Neuronal stem cell (in vitro differentiated cells): ENCODE measurements around the gene OR56A1.

Source experiments
- DNase-seq: peaks from one replicate; pipeline ENCODE4 v3.0.0-alpha.2; 2013; ENCODE audit warnings: low spot score
- H2AFZ ChIP-seq: one replicate; pipeline ENCODE4 v1.6.1; 2013; ENCODE audit warnings: mild to moderate bottlenecking, low read length, inconsistent platforms
- H2AK5ac ChIP-seq: 2 replicates; pipeline ENCODE4 v1.6.1; 2013; ENCODE audit warnings: low read depth, mild to moderate bottlenecking, inconsistent platforms, low read length, moderate library complexity, mixed read lengths
- H2BK120ac ChIP-seq: 2 replicates; pipeline ENCODE4 v1.6.1; 2013; ENCODE audit warnings: low read depth, mild to moderate bottlenecking, inconsistent platforms, low read length, moderate library complexity, mixed read lengths
- H2BK12ac ChIP-seq: one replicate; pipeline ENCODE4 v1.6.1; 2013; ENCODE audit warnings: low read length, inconsistent platforms
- H2BK15ac ChIP-seq: 2 replicates; pipeline ENCODE4 v1.6.1; 2013; ENCODE audit warnings: mild to moderate bottlenecking, low read length, inconsistent platforms, mixed read lengths
- H2BK5ac ChIP-seq: one replicate; pipeline ENCODE4 v1.6.1; 2013; ENCODE audit warnings: inconsistent platforms, mild to moderate bottlenecking, low read length, moderate library complexity
- H3K14ac ChIP-seq: one replicate; pipeline ENCODE4 v1.6.1; 2013; ENCODE audit warnings: low read length, inconsistent platforms
- H3K18ac ChIP-seq: 2 replicates; pipeline ENCODE4 v1.6.1; 2013; ENCODE audit warnings: low read length, inconsistent platforms
- H3K23ac ChIP-seq: 2 replicates; pipeline ENCODE4 v1.6.1; 2013; ENCODE audit warnings: low read depth, mild to moderate bottlenecking, mixed read lengths, low read length, inconsistent platforms; ENCODE audit not compliant: poor library complexity
- H3K27ac ChIP-seq: replicated peaks from 3 replicates; pipeline ENCODE4 v1.5.1; 2013; ENCODE audit warnings: low read length, inconsistent platforms
- H3K27me3 ChIP-seq, 3 experiments: 2 replicates each; pipeline ENCODE4 v1.6.1; 2013; ENCODE audit warnings: low read length in 3 of 3, mild to moderate bottlenecking in 2 of 3, inconsistent platforms in 1 of 3, low read depth in 1 of 3, mixed read lengths in 1 of 3, moderate library complexity in 1 of 3; ENCODE audit not compliant: control insufficient read depth in 3 of 3, insufficient read depth in 3 of 3
- H3K36me3 ChIP-seq, 2 donors: replicated peaks in 1 of 2; 2 replicates each; pipeline ENCODE4 v1.6.1; 2013; ENCODE audit warnings: low read length in 2 of 2; ENCODE audit not compliant: control insufficient read depth in 2 of 2, insufficient read depth in 2 of 2
- H3K4ac ChIP-seq: 2 replicates; pipeline ENCODE4 v1.6.1; 2013; ENCODE audit warnings: inconsistent platforms, mild to moderate bottlenecking, low read length, moderate library complexity
- H3K4me1 ChIP-seq, 2 donors: 1 replicate in 1 of 2; 2 replicates in 1 of 2; pipeline ENCODE4 v1.6.1; 2013; ENCODE audit warnings: low read length in 2 of 2, low read depth in 1 of 2; ENCODE audit not compliant: control insufficient read depth in 2 of 2, insufficient read depth in 1 of 2
- H3K4me2 ChIP-seq: one replicate; pipeline ENCODE4 v1.6.1; 2013; ENCODE audit warnings: mild to moderate bottlenecking, low read length, inconsistent platforms; ENCODE audit not compliant: insufficient read depth, poor library complexity, severe bottlenecking
- H3K4me3 ChIP-seq, 2 donors: 2 replicates each; pipeline ENCODE4 v1.5.1; 2013; ENCODE audit warnings: low read length in 2 of 2, mild to moderate bottlenecking in 2 of 2, inconsistent platforms in 1 of 2, moderate library complexity in 1 of 2
- H3K79me1 ChIP-seq: one replicate; pipeline ENCODE4 v1.6.1; 2013; ENCODE audit warnings: low read depth, mild to moderate bottlenecking, inconsistent platforms, low read length, moderate library complexity
- H3K9ac ChIP-seq: one replicate; pipeline ENCODE4 v1.6.1; 2013; ENCODE audit warnings: mild to moderate bottlenecking, low read depth, low read length, inconsistent platforms; ENCODE audit not compliant: poor library complexity
- H3K9me3 ChIP-seq, 2 donors: replicated peaks in 1 of 2; 2 replicates each; pipeline versions ENCODE3 to v1.6.1; 2013; ENCODE audit warnings: low read length in 2 of 2, mild to moderate bottlenecking in 2 of 2, inconsistent platforms in 1 of 2, low read depth in 1 of 2, mixed read lengths in 1 of 2, moderate library complexity in 1 of 2; ENCODE audit not compliant: control insufficient read depth in 2 of 2, insufficient read depth in 1 of 2
- H4K8ac ChIP-seq: one replicate; pipeline ENCODE4 v1.6.1; 2013; ENCODE audit warnings: low read depth, mild to moderate bottlenecking, inconsistent platforms, low read length, moderate library complexity
- H4K91ac ChIP-seq: one replicate; pipeline ENCODE4 v1.6.1; 2013; ENCODE audit warnings: low read length, low read depth, mild to moderate bottlenecking, inconsistent platforms; ENCODE audit not compliant: poor library complexity
- WGBS, 2 donors: extraction: QIAGEN DNeasy Blood & Tissue Kit; methylation state at CpG; one replicate each; pipeline ENCODE4 v1.1.7; 2013; ENCODE audit warnings: missing lambda C conversion rate in 2 of 2, mixed read lengths in 1 of 2; ENCODE audit not compliant: insufficient read length in 2 of 2, insufficient replicate concordance in 1 of 2; ENCODE audit errors: extremely low coverage in 2 of 2; 5-methylcytosine and 5-hydroxymethylcytosine counted together

The OR56A1 gene

DNA sequence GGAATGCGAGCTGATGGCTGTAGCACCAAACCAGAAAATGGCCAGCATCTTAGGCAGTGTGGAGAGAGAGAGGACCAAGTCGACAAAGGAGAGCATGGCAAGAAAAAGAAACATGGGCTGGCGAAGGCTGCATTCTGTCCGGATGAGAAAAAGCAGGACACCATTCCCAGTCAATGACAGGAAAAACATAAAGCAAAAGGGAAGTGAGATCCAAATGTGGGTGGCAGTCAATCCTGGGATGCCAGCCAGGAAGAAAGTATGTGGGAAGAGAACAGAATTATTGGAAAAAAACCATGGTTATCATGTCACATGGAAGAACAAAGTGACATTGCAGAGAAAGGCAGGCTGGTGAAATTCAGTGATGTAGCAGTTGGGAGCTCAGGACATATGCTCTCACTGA, 36.9 kb upstream of the OR56A1 start:
- no peak for DNase-seq
- WGBS, 2 donors: no CpG with 5 or more reads among the region's 4 CpGs

DNA sequence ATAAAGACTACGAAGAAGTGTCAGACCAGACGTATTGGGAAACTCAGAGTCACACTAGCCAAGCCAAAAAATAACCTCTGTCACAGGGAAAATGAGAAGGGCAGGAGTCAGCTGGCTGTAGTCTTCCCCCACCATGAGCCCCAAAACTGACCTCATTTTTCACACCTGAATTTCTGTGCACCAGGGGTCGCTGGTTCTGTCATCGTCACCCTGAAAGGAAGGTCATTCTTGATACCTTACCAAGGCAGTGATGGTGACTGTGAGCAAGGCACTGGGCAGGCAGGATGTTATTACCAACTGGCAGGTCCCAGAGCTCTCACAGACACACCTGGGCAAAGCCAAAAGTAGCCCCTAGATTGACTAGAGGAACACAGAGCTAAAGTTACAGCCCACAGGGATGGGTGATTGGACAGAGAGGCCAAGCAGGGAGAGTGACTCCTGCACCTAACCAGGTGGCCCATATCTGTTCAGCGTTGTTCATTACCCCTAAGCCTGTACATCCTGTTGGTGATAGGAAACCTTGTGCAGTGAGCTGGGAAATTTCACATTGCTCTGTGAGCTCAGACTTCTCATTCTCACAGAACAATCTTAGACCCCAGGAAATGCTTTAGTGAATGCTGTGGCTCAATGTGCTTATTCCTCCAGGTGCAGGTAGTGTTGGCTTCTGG, 32.3 kb upstream of the OR56A1 start:
- no peak for DNase-seq
- Histone ChIP-seq H3K4ac (no peak overlapping the region), H4K91ac (no peak overlapping the region), H2BK15ac (no peak overlapping the region), H3K23ac (no peak overlapping the region), H3K27ac (no peak overlapping the region), H2AFZ (no peak overlapping the region), H3K4me3 (no peak overlapping the region), H3K14ac (no peak overlapping the region), H2AK5ac (no peak overlapping the region), H3K9me3 (no peaks in the 10 kb centered on the region), H3K4me1 (no peaks in the 10 kb centered on the region), H3K36me3 (no peaks in the 10 kb centered on the region), H2BK5ac (no peak overlapping the region), H2BK120ac (no peak overlapping the region), H2BK12ac (no peak overlapping the region), H4K8ac (no peak overlapping the region), H3K18ac (no peak overlapping the region), H3K79me1 (no peaks in the 10 kb centered on the region), H3K27me3 (no peaks in the 10 kb centered on the region), H3K4me2 (no peak overlapping the region), H3K9ac (no peak overlapping the region)
- WGBS, 2 donors: no CpG with 5 or more reads among the region's 5 CpGs

More for the DNA sequence above, 36.9 kb upstream of the OR56A1 start:
- Histone ChIP-seq H3K4me3 (no peak overlapping the region), H3K18ac (no peak overlapping the region), H4K8ac (no peak overlapping the region), H2BK120ac (no peak overlapping the region), H3K23ac (no peak overlapping the region), H2BK12ac (no peak overlapping the region), H3K27ac (no peak overlapping the region), H2BK5ac (no peak overlapping the region), H3K27me3 (no peaks in the 10 kb centered on the region), H3K4me2 (no peak overlapping the region), H3K9ac (no peak overlapping the region), H3K14ac (peak overlapping the region; percentile 1), H3K4me1 (no peaks in the 10 kb centered on the region), H3K9me3 (no peaks in the 10 kb centered on the region), H3K36me3 (no peaks in the 10 kb centered on the region), H2BK15ac (no peak overlapping the region), H2AFZ (no peak overlapping the region), H2AK5ac (no peak overlapping the region), H3K79me1 (no peaks in the 10 kb centered on the region), H4K91ac (no peak overlapping the region), H3K4ac (no peak overlapping the region)

DNA sequence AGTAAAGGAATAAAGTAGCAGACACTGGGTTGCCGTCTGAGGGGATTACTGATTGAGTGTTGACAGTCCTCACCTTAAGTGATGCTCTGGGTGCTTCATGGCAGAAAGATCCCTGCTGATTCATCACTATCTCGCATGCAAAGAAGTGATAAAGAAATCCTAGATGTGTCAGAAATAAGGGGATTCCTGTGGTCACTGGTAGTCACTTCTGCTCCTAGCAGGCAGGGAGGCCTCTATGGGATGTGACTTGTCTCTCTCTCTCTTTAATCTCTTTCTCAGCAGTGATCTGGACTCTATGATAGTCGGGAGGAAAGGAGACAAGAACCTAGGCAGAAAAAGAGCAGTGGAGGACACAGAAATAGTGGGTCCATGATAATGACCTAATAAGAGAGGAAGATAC, 30.9 kb upstream of the OR56A1 start:
- no peak overlapping the region for H3K9ac ChIP-seq
- H2BK12ac ChIP-seq: no peak overlapping the region
- no peaks in the 10 kb centered on the region for H3K9me3 ChIP-seq
- no peak overlapping the region for H4K91ac ChIP-seq
- no peaks in the 10 kb centered on the region for H3K36me3 ChIP-seq
- no peak overlapping the region for H2AK5ac ChIP-seq
- no peak overlapping the region for H2BK120ac ChIP-seq
- no peak overlapping the region for H3K4me3 ChIP-seq
- H3K18ac ChIP-seq: no peak overlapping the region
- no peak overlapping the region for H2BK15ac ChIP-seq
- no peaks in the 10 kb centered on the region for H3K4me1 ChIP-seq
- no peak overlapping the region for H4K8ac ChIP-seq
- no peak overlapping the region for H3K14ac ChIP-seq
- H2BK5ac ChIP-seq: no peak overlapping the region
- no peak for DNase-seq
- H3K27me3 ChIP-seq: no peaks in the 10 kb centered on the region
- no peak overlapping the region for H3K27ac ChIP-seq
- no peak overlapping the region for H3K4me2 ChIP-seq
- H3K4ac ChIP-seq: no peak overlapping the region
- no peak overlapping the region for H2AFZ ChIP-seq
- no peaks in the 10 kb centered on the region for H3K79me1 ChIP-seq
- no CpG with 5 or more reads among the region's 3 CpGs for WGBS, 2 donors
- no peak overlapping the region for H3K23ac ChIP-seq

DNA sequence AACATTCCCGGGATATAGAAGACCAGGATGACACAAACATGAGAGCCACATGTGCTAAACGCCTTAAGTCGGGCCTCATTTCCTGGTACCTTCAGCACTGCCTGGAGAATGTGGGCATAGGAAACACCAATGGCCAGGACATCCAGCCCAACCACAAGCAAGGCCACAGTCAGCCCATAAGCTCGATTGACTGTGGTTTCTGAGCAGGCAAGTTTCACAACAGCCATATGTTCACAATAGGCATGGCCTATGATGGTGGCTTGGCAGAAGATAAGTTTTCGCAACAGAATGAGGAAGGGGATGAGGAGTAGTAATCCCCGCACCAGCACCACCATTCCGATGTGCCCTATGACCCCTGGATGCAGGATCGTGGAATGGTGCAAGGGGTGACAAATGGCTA, 26.9 kb upstream of the OR56A1 start:
- H3K36me3 ChIP-seq: no peaks in the 10 kb centered on the region
- H3K4ac ChIP-seq: no peak overlapping the region
- H3K79me1 ChIP-seq: no peaks in the 10 kb centered on the region
- no peak overlapping the region for H2BK120ac ChIP-seq
- no peak overlapping the region for H4K91ac ChIP-seq
- no peaks in the 10 kb centered on the region for H3K4me1 ChIP-seq
- H2AFZ ChIP-seq: no peak overlapping the region
- H3K9ac ChIP-seq: no peak overlapping the region
- WGBS, 2 donors: no CpG with 5 or more reads among the region's 8 CpGs
- H3K27ac ChIP-seq: no peak overlapping the region
- no peak overlapping the region for H3K4me2 ChIP-seq
- no peak overlapping the region for H4K8ac ChIP-seq
- no peak overlapping the region for H3K18ac ChIP-seq
- H3K4me3 ChIP-seq: no peak overlapping the region
- H3K23ac ChIP-seq: no peak overlapping the region
- H3K27me3 ChIP-seq: no peaks in the 10 kb centered on the region
- H2BK5ac ChIP-seq: no peak overlapping the region
- H2BK12ac ChIP-seq: no peak overlapping the region
- no peak overlapping the region for H2AK5ac ChIP-seq
- no peak overlapping the region for H2BK15ac ChIP-seq
- DNase-seq: no peak
- H3K14ac ChIP-seq: no peak overlapping the region
- no peaks in the 10 kb centered on the region for H3K9me3 ChIP-seq
